RWPE2 (cell line): ENCODE data around the gene FOXN3.

Experiments used
- ATAC-seq: fragments of 200-7000 bp; cut with Tn5 transposase; 3 replicates; pipeline ENCODE4 v1.9.1; 2021; ENCODE audit warnings: low read depth
- DNase-seq: peaks from one replicate; pipeline ENCODE4 v3.0.0-alpha.2; 2020; ENCODE audit warnings: low spot score
- H3K27ac ChIP-seq: fragments of 450-650 bp; 2 replicates; pipeline ENCODE4 v1.5.1; 2017; ENCODE audit warnings: mild to moderate bottlenecking; ENCODE audit not compliant: poor library complexity, severe bottlenecking
- H3K27me3 ChIP-seq: fragments of 250-450 bp; sonication (Bioruptor Pico); 2 replicates; pipeline ENCODE4 v1.5.1; 2021; ENCODE audit warnings: mild to moderate bottlenecking, moderate library complexity; ENCODE audit not compliant: insufficient read depth, poor library complexity, severe bottlenecking
- H3K36me3 ChIP-seq: fragments of 250-450 bp; sonication (Bioruptor Pico); 2 replicates; pipeline ENCODE4 v1.5.1; 2020; ENCODE audit warnings: low read depth, mild to moderate bottlenecking, moderate library complexity
- H3K4me1 ChIP-seq: fragments of 250-450 bp; sonication (Bioruptor Pico); 2 replicates; pipeline ENCODE4 v1.5.1; 2021; ENCODE audit warnings: mild to moderate bottlenecking, moderate library complexity; ENCODE audit not compliant: insufficient read depth, poor library complexity, severe bottlenecking
- H3K4me3 ChIP-seq: fragments of 250-450 bp; sonication (Bioruptor Pico); 2 replicates; pipeline ENCODE4 v1.5.1; 2021; ENCODE audit warnings: mild to moderate bottlenecking, moderate library complexity; ENCODE audit not compliant: severe bottlenecking
- H3K9me3 ChIP-seq: fragments of 250-450 bp; sonication (Bioruptor Pico); 2 replicates; pipeline ENCODE4 v1.5.1; 2021; ENCODE audit warnings: mild to moderate bottlenecking, moderate library complexity; ENCODE audit not compliant: severe bottlenecking
- CTCF ChIP-seq: fragments of 450-650 bp; IDR thresholded peaks from one replicate; pipeline ENCODE4 v1.5.1; 2017; ENCODE audit warnings: mild to moderate bottlenecking, moderate library complexity; ENCODE audit not compliant: poor library complexity, severe bottlenecking

Gene FOXN3

GRCh38 chr14:89175881-89176799 lies 240.9 kb downstream of the FOXN3 start:
- no peak for ATAC-seq
- Histone ChIP-seq H3K4me3 (no peak overlapping the region), H3K9me3 (no peaks in the 10 kb centered on the region), H3K27ac (no peak overlapping the region), H3K36me3 (no peaks in the 10 kb centered on the region), H3K4me1 (no peaks in the 10 kb centered on the region), H3K27me3 (no peaks in the 10 kb centered on the region)
- no peak for DNase-seq
- TF ChIP-seq CTCF = no peak

- no peak for TF ChIP-seq CTCF
- H3K4me3 ChIP-seq = no peak overlapping the region
- ATAC-seq (no peak), DNase-seq (no peak)
- no peaks in the 10 kb centered on the region for H3K9me3 ChIP-seq
- H3K36me3 ChIP-seq = no peaks in the 10 kb centered on the region
- H3K27me3 ChIP-seq = no peaks in the 10 kb centered on the region
- no peaks in the 10 kb centered on the region for H3K4me1 ChIP-seq
- H3K27ac ChIP-seq = no peak overlapping the region
These were observed 245.4 kb downstream of the FOXN3 start for GRCh38 chr14:89171628-89172027.

GRCh38 chr14:89171168-89171567 lies 245.9 kb downstream of the FOXN3 start:
- H3K4me1 ChIP-seq = no peaks in the 10 kb centered on the region
- H3K36me3 ChIP-seq = no peaks in the 10 kb centered on the region
- no peaks in the 10 kb centered on the region for H3K27me3 ChIP-seq
- DNase-seq (no peak), ATAC-seq (no peak)
- H3K27ac ChIP-seq = no peak overlapping the region
- no peak for TF ChIP-seq CTCF
- no peaks in the 10 kb centered on the region for H3K9me3 ChIP-seq
- no peak overlapping the region for H3K4me3 ChIP-seq

GRCh38 chr14:89167705-89168104 lies 249.3 kb downstream of the FOXN3 start:
- Histone ChIP-seq H3K9me3 (no peaks in the 10 kb centered on the region), H3K27ac (no peak overlapping the region), H3K27me3 (no peaks in the 10 kb centered on the region), H3K4me3 (no peak overlapping the region), H3K36me3 (no peaks in the 10 kb centered on the region), H3K4me1 (no peaks in the 10 kb centered on the region)
- no peak for TF ChIP-seq CTCF
- ATAC-seq = no peak
- DNase-seq = no peak

GRCh38 chr14:89166633-89167032 lies 250.4 kb downstream of the FOXN3 start:
- Histone ChIP-seq H3K27me3 (no peaks in the 10 kb centered on the region), H3K4me1 (no peaks in the 10 kb centered on the region), H3K27ac (no peak overlapping the region), H3K9me3 (no peaks in the 10 kb centered on the region), H3K36me3 (no peaks in the 10 kb centered on the region; the same call in 1 of the 2 replicates), H3K4me3 (no peak overlapping the region)
- no peak for TF ChIP-seq CTCF
- ATAC-seq = no peak
- DNase-seq = no peak
